Testis (tissue), 2 donors: ENCODE data around the gene ZNF576.

ENCODE experiments used
- POLR2A ChIP-seq: fragments of 450-650 bp; IDR thresholded peaks from one replicate; pipeline ENCODE4 v1.6.1; 2017; ENCODE audit warnings: antibody characterized with exemption, mild to moderate bottlenecking, moderate library complexity
- TF ChIP-seq, protein P1 (sequence below), 3 experiments: fragments of 450-650 bp in 2 of 3; fragments of 200-600 bp in 1 of 3; sonication (generic) in 1 of 3; IDR thresholded peaks; one replicate each; pipeline ENCODE4 v1.5.1; 2016 to 2019; ENCODE audit warnings: antibody characterized with exemption in 3 of 3, mild to moderate bottlenecking in 2 of 3, moderate library complexity in 1 of 3

DNA sequence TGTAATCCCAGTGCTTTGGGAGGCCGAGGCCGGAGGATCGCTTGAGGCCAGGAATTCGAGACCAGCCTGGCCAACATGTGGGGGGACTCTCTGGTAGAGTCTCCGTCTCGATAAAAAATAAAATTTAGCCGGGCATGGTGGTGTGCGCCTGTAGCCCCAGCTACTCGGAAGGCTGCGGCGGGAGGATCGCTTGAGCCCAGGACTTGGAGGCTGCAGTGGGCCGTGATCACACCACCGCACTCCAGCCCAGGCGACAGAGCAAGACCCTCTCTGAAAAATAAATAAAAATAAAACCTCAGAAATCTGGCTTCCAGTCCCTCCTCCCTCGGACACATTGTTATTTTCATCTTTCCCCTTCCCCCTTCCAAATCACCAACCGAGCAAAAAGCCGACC, 793 bp upstream of the ZNF576 start:
- TF ChIP-seq, protein P1, sequence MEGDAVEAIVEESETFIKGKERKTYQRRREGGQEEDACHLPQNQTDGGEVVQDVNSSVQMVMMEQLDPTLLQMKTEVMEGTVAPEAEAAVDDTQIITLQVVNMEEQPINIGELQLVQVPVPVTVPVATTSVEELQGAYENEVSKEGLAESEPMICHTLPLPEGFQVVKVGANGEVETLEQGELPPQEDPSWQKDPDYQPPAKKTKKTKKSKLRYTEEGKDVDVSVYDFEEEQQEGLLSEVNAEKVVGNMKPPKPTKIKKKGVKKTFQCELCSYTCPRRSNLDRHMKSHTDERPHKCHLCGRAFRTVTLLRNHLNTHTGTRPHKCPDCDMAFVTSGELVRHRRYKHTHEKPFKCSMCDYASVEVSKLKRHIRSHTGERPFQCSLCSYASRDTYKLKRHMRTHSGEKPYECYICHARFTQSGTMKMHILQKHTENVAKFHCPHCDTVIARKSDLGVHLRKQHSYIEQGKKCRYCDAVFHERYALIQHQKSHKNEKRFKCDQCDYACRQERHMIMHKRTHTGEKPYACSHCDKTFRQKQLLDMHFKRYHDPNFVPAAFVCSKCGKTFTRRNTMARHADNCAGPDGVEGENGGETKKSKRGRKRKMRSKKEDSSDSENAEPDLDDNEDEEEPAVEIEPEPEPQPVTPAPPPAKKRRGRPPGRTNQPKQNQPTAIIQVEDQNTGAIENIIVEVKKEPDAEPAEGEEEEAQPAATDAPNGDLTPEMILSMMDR (IDR thresholded peaks at IDR 0.05) = no peak
- no peak for TF ChIP-seq POLR2A
